GM06990 (cell line): ENCODE results near the gene NR5A1.

Experiments
- DNase-seq: peaks from one replicate; pipeline ENCODE4 v3.0.0-alpha.2; 2011; ENCODE audit not compliant: insufficient read length; ENCODE audit errors: extremely low read depth
- H3K27me3 ChIP-seq: replicated peaks from 2 replicates; pipeline ENCODE4 v1.6.0; 2011; ENCODE audit warnings: low read length; ENCODE audit not compliant: control insufficient read depth, insufficient read depth
- H3K36me3 ChIP-seq: 2 replicates; pipeline ENCODE4 v1.5.1; 2011; ENCODE audit warnings: low read length; ENCODE audit not compliant: control insufficient read depth, insufficient read depth
- H3K4me3 ChIP-seq: replicated peaks from 2 replicates; pipeline ENCODE4 v1.5.1; 2011; ENCODE audit warnings: low read depth, mild to moderate bottlenecking, control low read depth, low read length
- TF ChIP-seq, protein P1 (sequence below): IDR thresholded peaks from 2 replicates; pipeline ENCODE4 v1.5.1; 2011; ENCODE audit warnings: low read length, control low read depth, mild to moderate bottlenecking, inconsistent platforms; ENCODE audit not compliant: insufficient read depth, poor library complexity, severe bottlenecking

Gene NR5A1

DNA sequence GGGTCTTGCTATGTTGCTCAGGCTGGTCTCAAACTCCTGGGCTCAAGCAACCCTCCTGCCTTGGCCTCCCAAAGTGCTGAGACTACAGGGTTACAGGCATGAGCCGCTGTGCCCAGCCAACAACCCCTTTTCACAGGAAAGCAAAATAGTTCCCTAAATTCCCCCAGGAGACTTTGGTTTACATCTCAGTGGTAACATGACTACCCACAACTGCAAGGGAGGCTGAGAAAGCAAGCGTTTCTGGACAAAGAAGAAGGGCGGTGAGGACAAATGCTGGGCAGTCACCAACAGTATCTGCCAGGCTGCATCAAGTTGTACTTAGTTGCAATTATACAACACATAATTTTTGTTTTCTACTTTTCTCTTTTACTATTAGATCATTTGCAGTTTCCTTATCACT is 64.4 kb downstream of the NR5A1 start:
- TF ChIP-seq, protein P1, sequence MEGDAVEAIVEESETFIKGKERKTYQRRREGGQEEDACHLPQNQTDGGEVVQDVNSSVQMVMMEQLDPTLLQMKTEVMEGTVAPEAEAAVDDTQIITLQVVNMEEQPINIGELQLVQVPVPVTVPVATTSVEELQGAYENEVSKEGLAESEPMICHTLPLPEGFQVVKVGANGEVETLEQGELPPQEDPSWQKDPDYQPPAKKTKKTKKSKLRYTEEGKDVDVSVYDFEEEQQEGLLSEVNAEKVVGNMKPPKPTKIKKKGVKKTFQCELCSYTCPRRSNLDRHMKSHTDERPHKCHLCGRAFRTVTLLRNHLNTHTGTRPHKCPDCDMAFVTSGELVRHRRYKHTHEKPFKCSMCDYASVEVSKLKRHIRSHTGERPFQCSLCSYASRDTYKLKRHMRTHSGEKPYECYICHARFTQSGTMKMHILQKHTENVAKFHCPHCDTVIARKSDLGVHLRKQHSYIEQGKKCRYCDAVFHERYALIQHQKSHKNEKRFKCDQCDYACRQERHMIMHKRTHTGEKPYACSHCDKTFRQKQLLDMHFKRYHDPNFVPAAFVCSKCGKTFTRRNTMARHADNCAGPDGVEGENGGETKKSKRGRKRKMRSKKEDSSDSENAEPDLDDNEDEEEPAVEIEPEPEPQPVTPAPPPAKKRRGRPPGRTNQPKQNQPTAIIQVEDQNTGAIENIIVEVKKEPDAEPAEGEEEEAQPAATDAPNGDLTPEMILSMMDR: no peak
- DNase-seq: no peak
- H3K4me3 ChIP-seq: no peak overlapping the region
- no peaks in the 10 kb centered on the region for H3K36me3 ChIP-seq
- no peaks in the 10 kb centered on the region for H3K27me3 ChIP-seq

DNA sequence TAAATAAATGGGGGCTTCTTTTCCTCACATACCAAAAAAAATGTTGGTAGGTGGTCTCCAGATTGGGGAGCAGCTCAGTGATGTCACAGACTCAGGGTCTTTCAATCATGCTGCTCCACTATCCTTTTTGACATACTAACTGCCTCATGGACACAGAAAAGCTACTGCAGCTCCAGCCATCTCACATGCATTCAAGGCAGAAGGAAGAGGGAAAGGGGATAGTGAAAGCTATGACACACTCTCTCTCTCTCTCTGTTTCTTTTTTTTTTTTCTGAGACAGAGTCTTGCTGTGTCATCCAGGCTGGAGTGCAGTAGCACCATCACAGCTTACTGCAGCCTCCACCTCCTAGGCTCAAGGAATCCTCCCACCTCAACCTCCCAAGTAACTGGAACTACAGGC is 64.8 kb downstream of the NR5A1 start:
- no peaks in the 10 kb centered on the region for H3K36me3 ChIP-seq
- H3K4me3 ChIP-seq: no peak overlapping the region
- H3K27me3 ChIP-seq: no peaks in the 10 kb centered on the region
- DNase-seq: no peak
- TF ChIP-seq, protein P1: no peak

DNA sequence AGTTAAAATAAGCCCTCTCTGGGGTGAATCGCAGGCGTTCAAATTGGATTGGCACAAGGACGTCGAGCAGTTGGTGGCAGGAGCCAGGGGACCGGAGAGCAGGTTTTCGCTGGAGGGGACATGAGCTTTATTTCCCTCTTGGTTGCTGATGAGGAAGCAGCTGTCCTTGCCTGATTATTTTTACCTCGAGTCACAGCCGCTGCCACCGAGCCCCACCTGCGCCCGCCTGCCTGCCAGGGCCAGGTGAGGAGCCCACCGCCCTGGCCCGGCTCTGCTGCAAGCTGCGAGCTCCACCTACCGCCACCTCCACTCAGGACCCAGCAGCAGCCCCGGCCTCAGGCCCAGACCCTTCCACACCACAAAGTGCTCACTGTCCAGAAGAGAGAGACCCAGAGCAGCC is 65.9 kb downstream of the NR5A1 start:
- Histone ChIP-seq H3K27me3 (no peaks in the 10 kb centered on the region), H3K36me3 (no peaks in the 10 kb centered on the region), H3K4me3 (no peak overlapping the region)
- no peak for DNase-seq
- TF ChIP-seq, protein P1: peak; percentile 19

DNA sequence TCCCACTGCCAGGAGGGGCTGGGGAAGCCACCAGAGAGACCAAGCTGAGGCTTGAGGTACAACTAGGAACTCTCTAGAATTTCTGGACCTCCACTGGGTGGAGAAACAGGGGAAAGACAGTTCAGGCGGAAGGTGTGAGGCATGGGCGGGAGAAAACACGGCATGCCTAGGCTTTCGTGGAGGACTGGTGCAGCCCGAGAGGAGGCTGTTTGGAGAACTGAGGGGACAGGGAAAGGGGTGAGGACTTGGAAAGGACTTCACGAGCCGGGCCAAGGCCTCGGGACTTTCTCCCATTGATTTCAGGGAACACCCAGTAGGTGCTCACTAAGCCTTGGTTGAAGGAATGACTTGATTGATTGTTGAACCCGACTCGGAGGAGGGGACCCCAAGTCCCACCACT is 66.4 kb downstream of the NR5A1 start:
- Histone ChIP-seq H3K27me3 (no peaks in the 10 kb centered on the region), H3K36me3 (no peaks in the 10 kb centered on the region), H3K4me3 (no peak overlapping the region)
- no peak for DNase-seq
- TF ChIP-seq, protein P1: no peak

DNA sequence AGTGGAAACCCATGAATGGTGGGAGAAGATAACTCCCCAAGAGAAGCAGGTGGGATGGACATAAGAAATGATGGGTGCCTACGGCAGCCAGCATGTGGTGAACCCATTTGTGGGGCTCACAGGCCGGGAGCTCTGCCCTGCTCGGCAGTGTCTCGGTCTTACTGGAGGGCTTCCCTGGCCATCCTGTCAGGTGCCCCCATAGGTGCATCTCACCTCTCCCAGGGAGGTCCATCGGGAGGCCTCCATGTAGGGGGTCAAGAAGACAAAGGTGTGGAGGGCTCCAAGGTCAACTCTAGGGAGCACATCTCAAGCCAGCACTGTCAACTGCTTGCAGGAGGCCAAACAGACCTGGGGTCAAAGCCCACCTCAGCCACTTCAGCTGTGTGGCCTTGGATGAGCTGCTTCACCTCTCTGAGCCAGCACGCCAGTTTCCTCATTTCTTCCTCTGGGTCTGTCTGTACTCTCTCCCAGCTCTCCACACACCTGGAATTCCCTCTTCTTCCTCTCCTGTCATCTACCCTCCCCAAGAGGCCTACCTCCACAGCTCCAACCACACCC is 67.4 kb downstream of the NR5A1 start:
- no peaks in the 10 kb centered on the region for H3K27me3 ChIP-seq
- DNase-seq: no peak
- no peaks in the 10 kb centered on the region for H3K36me3 ChIP-seq
- TF ChIP-seq, protein P1: no peak
- no peak overlapping the region for H3K4me3 ChIP-seq

DNA sequence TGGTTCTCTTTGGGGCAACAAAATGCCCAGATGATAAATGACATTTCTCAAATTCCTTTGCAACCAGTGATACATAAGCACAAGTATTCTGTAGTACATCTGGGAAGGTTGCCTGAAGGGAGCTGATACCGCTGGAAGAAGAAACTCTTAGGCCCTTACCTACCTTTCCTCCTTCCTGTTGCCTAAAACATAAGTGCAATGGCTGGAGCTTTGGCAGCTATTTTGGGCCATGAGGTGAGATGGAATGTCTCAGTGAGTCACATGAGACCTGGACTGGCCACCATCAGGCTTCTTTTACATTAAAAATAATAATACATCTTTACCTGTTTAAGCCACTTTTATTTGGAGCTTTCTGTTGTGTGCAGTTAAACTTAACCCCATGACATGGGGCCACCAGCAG is 68.1 kb downstream of the NR5A1 start:
- no peak for DNase-seq
- TF ChIP-seq, protein P1: no peak
- Histone ChIP-seq H3K27me3 (no peaks in the 10 kb centered on the region), H3K4me3 (no peak overlapping the region), H3K36me3 (no peaks in the 10 kb centered on the region)
